Measurements from ENCODE around the gene SLC38A6. TPM values are rescaled to one million over a fixed set of nuclear protein-coding genes. Genes with fewer than 3 reads are reported as not detected.
"Not testable (repeated sequence)": the region's sequence is repeated elsewhere in the genome, so short reads cannot be mapped to it uniquely, and the experiment has no call there.

The SLC38A6 gene
- polyA plus RNA-seq, 1 donor, result 27.1 TPM

- no peak for DNase-seq
- Histone ChIP-seq H3K4me1 (ENCODE audit: control insufficient read depth, insufficient read depth, low read length) (no peaks in the 10 kb centered on the region), H3K4me3 (ENCODE audit: low read length) (no peak overlapping the region), H3K9me3 (ENCODE audit: control insufficient read depth, low read depth, low read length) (no peaks in the 10 kb centered on the region), H3K27me3 (ENCODE audit: control insufficient read depth, insufficient read depth, low read length) (no peaks in the 10 kb centered on the region), H3K36me3 (ENCODE audit: control insufficient read depth, insufficient read depth, low read length) (no peaks in the 10 kb centered on the region), H3K27ac (ENCODE audit: low read length) (no peak overlapping the region)
Observed at GRCh38 chr14:61077437-61077836, 96.4 kb downstream of the SLC38A6 start.

- H3K4me3 ChIP-seq (ENCODE audit: low read length), result no peak overlapping the region
- no peak overlapping the region for H3K27ac ChIP-seq (ENCODE audit: low read length)
- no peaks in the 10 kb centered on the region for H3K4me1 ChIP-seq (ENCODE audit: control insufficient read depth, insufficient read depth, low read length)
- H3K9me3 ChIP-seq (ENCODE audit: control insufficient read depth, low read depth, low read length), result no peaks in the 10 kb centered on the region
- no CpG with 5 or more reads among the region's 4 CpGs for WGBS (ENCODE audit: insufficient coverage, low lambda C conversion rate)
- no peaks in the 10 kb centered on the region for H3K27me3 ChIP-seq (ENCODE audit: control insufficient read depth, insufficient read depth, low read length)
- DNase-seq, result no peak
- H3K36me3 ChIP-seq (ENCODE audit: control insufficient read depth, insufficient read depth, low read length), result no peaks in the 10 kb centered on the region
Observed at GRCh38 chr14:61077951-61078720, 97.1 kb downstream of the SLC38A6 start.

DNA sequence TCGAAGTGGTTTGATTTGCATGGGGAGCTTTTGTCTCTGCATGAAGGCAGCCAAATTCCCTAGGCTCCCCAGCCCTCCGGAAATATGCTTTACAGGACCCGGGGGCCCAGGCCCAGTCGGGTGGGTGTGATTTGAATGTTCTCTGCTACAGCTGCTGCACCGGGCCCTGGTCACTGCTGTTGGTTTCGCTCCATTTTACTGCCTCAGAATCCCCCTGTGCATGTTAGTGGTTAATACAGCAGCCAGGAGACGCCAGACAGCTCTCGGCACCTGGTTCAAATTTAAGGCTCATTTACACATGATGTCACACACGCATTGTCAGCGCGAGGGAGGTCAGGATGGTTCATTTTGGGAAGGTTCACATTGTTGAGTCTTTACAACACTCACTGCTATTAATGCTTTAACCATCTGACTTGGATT, 99.6 kb downstream of the SLC38A6 start:
- no peak overlapping the region for H3K4me3 ChIP-seq (ENCODE audit: low read length)
- WGBS (ENCODE audit: insufficient coverage, low lambda C conversion rate), result no CpG with 5 or more reads among the region's 11 CpGs
- H3K4me1 ChIP-seq (ENCODE audit: control insufficient read depth, insufficient read depth, low read length), result no peaks in the 10 kb centered on the region
- no peaks in the 10 kb centered on the region for H3K27me3 ChIP-seq (ENCODE audit: control insufficient read depth, insufficient read depth, low read length)
- no peak for DNase-seq
- no peaks in the 10 kb centered on the region for H3K9me3 ChIP-seq (ENCODE audit: control insufficient read depth, low read depth, low read length)
- H3K36me3 ChIP-seq (ENCODE audit: control insufficient read depth, insufficient read depth, low read length), result no peaks in the 10 kb centered on the region
- no peak overlapping the region for H3K27ac ChIP-seq (ENCODE audit: low read length)

DNA sequence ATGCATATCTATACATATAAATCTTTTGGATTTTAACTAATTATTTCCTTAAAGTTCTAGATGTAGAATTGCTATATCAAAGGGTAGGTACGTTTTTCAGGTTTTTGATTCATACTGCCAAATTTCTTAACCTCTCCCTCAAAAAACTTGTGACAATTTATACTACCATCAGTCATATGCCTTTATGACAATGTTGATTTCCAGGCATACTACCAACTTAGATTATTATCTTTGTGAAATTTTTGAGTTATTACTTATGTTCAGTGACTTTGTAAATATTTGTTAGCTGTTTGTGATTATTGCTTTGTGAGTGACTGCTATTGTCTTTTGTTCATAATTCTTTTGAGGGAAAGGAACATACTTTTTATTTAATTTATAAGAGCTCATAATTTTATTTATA, 107.0 kb downstream of the SLC38A6 start:
- 100% methylated on average over 1 of the region's 1 CpG for WGBS (ENCODE audit: insufficient coverage, low lambda C conversion rate)
- H3K4me3 ChIP-seq (ENCODE audit: low read length), result no peak overlapping the region
- no peaks in the 10 kb centered on the region for H3K4me1 ChIP-seq (ENCODE audit: control insufficient read depth, insufficient read depth, low read length)
- no peak overlapping the region for H3K27ac ChIP-seq (ENCODE audit: low read length)
- H3K9me3 ChIP-seq (ENCODE audit: control insufficient read depth, low read depth, low read length), result no peaks in the 10 kb centered on the region
- H3K36me3 ChIP-seq (ENCODE audit: control insufficient read depth, insufficient read depth, low read length), result no peaks in the 10 kb centered on the region
- no peak for DNase-seq
- no peaks in the 10 kb centered on the region for H3K27me3 ChIP-seq (ENCODE audit: control insufficient read depth, insufficient read depth, low read length)

DNA sequence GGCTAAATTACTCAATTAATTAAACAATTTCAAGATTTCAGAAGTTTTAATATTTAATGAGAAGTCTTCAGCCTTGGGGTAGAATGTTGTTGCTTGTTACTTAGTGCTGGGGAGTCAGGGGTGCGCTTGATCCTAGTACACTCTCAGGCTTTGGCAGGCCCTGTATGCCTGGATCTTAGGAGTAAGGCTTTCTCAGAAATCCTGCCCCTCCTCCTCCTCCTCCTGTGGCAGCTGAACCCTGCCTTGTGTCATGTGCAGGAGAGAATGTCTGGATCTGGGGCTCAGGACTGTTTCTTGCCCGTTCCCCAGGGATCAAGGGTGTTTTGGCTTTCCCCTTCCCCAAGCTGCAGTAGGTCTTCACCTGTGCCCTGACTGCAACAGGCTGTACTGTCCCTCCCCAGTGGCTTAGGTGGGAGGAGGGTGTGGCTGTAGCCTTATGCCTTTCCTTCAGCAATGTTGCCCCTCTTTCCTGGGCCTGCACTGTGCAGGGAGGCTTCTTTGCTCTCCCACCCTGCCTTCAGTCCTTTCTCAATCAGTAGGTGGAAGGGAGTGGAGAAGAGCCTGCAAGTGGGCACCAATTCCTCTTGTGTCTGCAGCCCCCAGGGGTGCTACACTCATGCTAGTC, 108.2 kb downstream of the SLC38A6 start:
- Histone ChIP-seq H3K27me3 (ENCODE audit: control insufficient read depth, insufficient read depth, low read length) (no peaks in the 10 kb centered on the region), H3K27ac (ENCODE audit: low read length) (no peak overlapping the region), H3K4me1 (ENCODE audit: control insufficient read depth, insufficient read depth, low read length) (no peaks in the 10 kb centered on the region), H3K36me3 (ENCODE audit: control insufficient read depth, insufficient read depth, low read length) (no peaks in the 10 kb centered on the region), H3K9me3 (ENCODE audit: control insufficient read depth, low read depth, low read length) (no peaks in the 10 kb centered on the region), H3K4me3 (ENCODE audit: low read length) (no peak overlapping the region)
- no peak for DNase-seq
- WGBS (ENCODE audit: insufficient coverage, low lambda C conversion rate), result no CpG with 5 or more reads among the region's 2 CpGs

DNA sequence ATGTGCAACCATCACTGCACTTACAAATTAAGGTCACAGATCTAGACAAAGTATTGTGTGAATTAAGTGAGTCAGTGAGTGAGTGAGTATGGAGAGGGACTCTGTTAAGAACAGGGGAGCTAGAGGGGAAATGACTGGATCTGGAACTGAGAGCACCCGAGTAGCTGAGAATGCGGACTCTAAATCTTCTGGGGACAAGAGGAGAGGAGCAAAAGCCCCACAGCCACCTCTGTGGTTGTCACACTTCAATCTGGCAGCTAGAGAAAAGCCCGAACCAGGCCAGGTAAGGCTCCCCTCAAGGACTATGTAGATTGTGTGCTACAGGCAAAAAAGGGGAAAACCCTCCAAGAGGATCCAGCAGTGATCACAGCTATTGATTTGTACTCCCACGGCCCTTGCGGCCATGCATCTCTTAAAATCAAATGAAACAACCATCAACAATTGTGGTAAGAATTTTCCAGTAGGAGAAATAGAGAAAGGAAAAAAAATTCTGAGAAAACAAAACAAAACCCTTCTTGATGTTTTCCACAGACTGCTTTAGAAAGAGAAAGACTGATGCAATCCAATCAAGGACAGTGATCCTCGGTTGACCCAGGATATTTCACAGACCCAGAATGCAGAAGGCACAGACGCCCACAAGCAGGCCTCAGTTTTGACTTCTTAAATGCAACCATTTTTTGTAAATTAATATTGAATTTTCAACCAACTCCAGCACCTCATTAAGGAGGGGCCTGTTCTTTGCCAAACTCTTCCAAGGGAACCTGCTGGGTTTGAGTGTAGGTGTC, 109.6 kb downstream of the SLC38A6 start:
- WGBS (ENCODE audit: insufficient coverage, low lambda C conversion rate), result 40% methylated on average over 1 of the region's 7 CpGs
- Histone ChIP-seq H3K27ac (ENCODE audit: low read length) (no peak overlapping the region), H3K4me3 (ENCODE audit: low read length) (no peak overlapping the region), H3K27me3 (ENCODE audit: control insufficient read depth, insufficient read depth, low read length) (no peaks in the 10 kb centered on the region), H3K9me3 (ENCODE audit: control insufficient read depth, low read depth, low read length) (no peaks in the 10 kb centered on the region), H3K36me3 (ENCODE audit: control insufficient read depth, insufficient read depth, low read length) (no peaks in the 10 kb centered on the region), H3K4me1 (ENCODE audit: control insufficient read depth, insufficient read depth, low read length) (no peaks in the 10 kb centered on the region)
- DNase-seq, result no peak

DNA sequence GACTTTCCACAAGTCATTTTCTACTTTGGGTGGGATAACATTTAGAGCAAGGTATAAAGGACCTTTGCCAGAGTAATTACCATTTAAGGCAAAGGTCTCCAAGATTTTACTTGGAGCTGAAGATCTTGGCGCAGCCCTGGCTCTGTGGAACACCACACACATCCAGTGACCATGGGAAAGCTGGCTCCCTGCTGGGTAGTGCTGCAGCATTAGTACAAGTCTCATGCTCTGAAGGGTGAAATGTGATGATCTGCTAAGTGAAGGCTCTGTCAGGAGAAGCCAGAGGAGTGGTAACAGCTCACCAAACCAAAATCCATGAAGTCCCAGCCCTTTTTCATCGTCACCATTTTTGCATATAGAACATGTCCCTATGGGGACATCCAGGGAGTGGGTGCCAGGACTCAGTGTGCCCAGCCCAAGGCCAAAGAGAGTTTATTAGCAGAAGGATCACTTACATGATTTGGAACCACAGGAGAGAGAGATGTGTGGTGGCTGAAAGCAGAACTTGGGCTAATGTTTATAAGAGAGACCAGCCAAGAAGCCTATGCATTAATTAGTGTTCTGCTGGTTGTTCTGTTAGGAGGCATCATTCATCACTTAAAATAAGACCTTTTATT, 110.7 kb downstream of the SLC38A6 start:
- Histone ChIP-seq H3K4me1 (ENCODE audit: control insufficient read depth, insufficient read depth, low read length) (no peaks in the 10 kb centered on the region), H3K27ac (ENCODE audit: low read length) (no peak overlapping the region)

GRCh38 chr14:61098096-61098495, 117.1 kb downstream of the SLC38A6 start:
- H3K4me1 ChIP-seq (ENCODE audit: control insufficient read depth, insufficient read depth, low read length); DNase-seq; H3K4me3 ChIP-seq (ENCODE audit: low read length); H3K27me3 ChIP-seq (ENCODE audit: control insufficient read depth, insufficient read depth, low read length); H3K36me3 ChIP-seq (ENCODE audit: control insufficient read depth, insufficient read depth, low read length); H3K9me3 ChIP-seq (ENCODE audit: control insufficient read depth, low read depth, low read length); H3K27ac ChIP-seq (ENCODE audit: low read length): not testable (repeated sequence)
- no CpG with 5 or more reads among the region's 15 CpGs for WGBS (ENCODE audit: insufficient coverage, low lambda C conversion rate)

More for the DNA sequence above, 110.7 kb downstream of the SLC38A6 start:
- WGBS (ENCODE audit: insufficient coverage, low lambda C conversion rate), result no CpG with 5 or more reads among the region's 2 CpGs
- Histone ChIP-seq H3K27me3 (ENCODE audit: control insufficient read depth, insufficient read depth, low read length) (no peaks in the 10 kb centered on the region), H3K9me3 (ENCODE audit: control insufficient read depth, low read depth, low read length) (no peaks in the 10 kb centered on the region), H3K4me3 (ENCODE audit: low read length) (no peak overlapping the region), H3K36me3 (ENCODE audit: control insufficient read depth, insufficient read depth, low read length) (no peaks in the 10 kb centered on the region)
- DNase-seq, result no peak

- no peak overlapping the region for H3K27ac ChIP-seq (ENCODE audit: low read length)
- H3K4me3 ChIP-seq (ENCODE audit: low read length), result no peak overlapping the region
Observed at GRCh38 chr14:61098721-61099120, 117.7 kb downstream of the SLC38A6 start.

DNA sequence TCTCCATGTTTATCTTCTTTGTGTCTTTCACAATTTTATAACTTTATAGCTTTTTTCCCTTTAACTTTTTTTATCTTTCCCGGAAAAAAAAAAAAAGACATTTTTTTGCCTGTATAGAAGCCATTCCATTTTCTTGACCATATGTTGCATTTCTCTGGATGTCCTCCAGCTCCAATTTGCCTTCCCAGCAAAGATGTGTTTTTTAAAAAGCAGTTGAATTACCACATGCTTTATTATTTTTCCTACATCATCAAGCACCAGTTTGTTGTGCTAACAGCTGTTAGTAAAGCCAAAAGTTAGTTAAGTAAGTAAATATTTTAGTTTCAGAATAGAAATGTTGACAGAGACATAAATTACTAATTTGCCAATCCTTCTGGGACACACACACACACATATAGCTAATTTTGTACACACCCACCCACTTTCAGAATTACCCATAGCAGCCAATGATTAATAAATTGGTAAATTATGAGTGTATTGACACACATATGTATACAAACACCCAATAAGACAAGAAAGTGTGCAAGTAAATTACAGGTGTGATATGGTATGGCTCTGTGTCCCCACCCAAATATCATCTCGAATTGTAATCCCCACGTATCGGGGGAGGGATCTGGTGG, 118.3 kb downstream of the SLC38A6 start:
- H3K9me3 ChIP-seq (ENCODE audit: control insufficient read depth, low read depth, low read length), result peaks cover 3% of the 10 kb centered on the region
- no peaks in the 10 kb centered on the region for H3K27me3 ChIP-seq (ENCODE audit: control insufficient read depth, insufficient read depth, low read length)
- 80% methylated on average over 1 of the region's 4 CpGs for WGBS (ENCODE audit: insufficient coverage, low lambda C conversion rate)
- no peak overlapping the region for H3K27ac ChIP-seq (ENCODE audit: low read length)
- peak in 1 of 2 donors; percentile 16 for DNase-seq
- peaks cover 14% of the 10 kb centered on the region for H3K4me1 ChIP-seq (ENCODE audit: control insufficient read depth, insufficient read depth, low read length)
- no peaks in the 10 kb centered on the region for H3K36me3 ChIP-seq (ENCODE audit: control insufficient read depth, insufficient read depth, low read length)
- H3K4me3 ChIP-seq (ENCODE audit: low read length), result no peak overlapping the region

More at GRCh38 chr14:61098721-61099120, 117.7 kb downstream of the SLC38A6 start:
- H3K9me3 ChIP-seq (ENCODE audit: control insufficient read depth, low read depth, low read length), result peaks cover 3% of the 10 kb centered on the region
- H3K4me1 ChIP-seq (ENCODE audit: control insufficient read depth, insufficient read depth, low read length), result peaks cover 10% of the 10 kb centered on the region
- no peaks in the 10 kb centered on the region for H3K36me3 ChIP-seq (ENCODE audit: control insufficient read depth, insufficient read depth, low read length)
- H3K27me3 ChIP-seq (ENCODE audit: control insufficient read depth, insufficient read depth, low read length), result no peaks in the 10 kb centered on the region
- no peak for DNase-seq
